HCT116 (cell line): ENCODE results near the gene XKR7. TPM values are rescaled to one million over a fixed set of nuclear protein-coding genes. Genes with fewer than 3 reads are reported as not detected.

Experiments
- ATAC-seq: fragments of 200-7000 bp; cut with Tn5 transposase; 2 replicates; pipeline ENCODE4 v1.9.1; 2020; ENCODE audit warnings: mild to moderate bottlenecking, moderate library complexity
- BruUV-seq: library from RNA; stranded (reverse); fragments of 400-500 nt; replicated peaks from 2 replicates; lab custom pipeline; 2021; lab: Mats Ljungman, UMichigan
- CTCF ChIA-PET: fragments of 300-600 bp; sonication (Branson Sonifier 250); formaldehyde crosslinking; loops from one replicate; lab custom pipeline; 2021; ENCODE audit warnings: antibody characterized with exemption; lab: Charles Lee
- POLR2A ChIA-PET: fragments of 300-600, 350-600 bp; sonication (Branson Sonifier 250); formaldehyde crosslinking; loops from one replicate; lab custom pipeline; 2021; ENCODE audit warnings: antibody characterized with exemption; lab: Charles Lee
- RAD21 ChIA-PET, 2 experiments: fragments of 300-600 bp; sonication (Branson Sonifier 250); formaldehyde crosslinking; loops; one replicate each; lab custom pipeline; 2023; ENCODE audit warnings: low total read pairs in 2 of 2; ENCODE audit not compliant: uncharacterized antibody in 2 of 2, unreplicated experiment in 2 of 2, low non-redundant PET in 1 of 2; lab: Charles Lee
- DNase-seq: peaks from one replicate; pipeline ENCODE4 v3.0.0-alpha.2; 2010; ENCODE audit warnings: low read depth, low spot score
- H2AFZ ChIP-seq: fragments of 200-600 bp; shearing (Covaris generic), sonication (generic); 2 replicates; pipeline ENCODE4 v1.6.1; 2017; ENCODE audit warnings: low read depth, mixed run types, mixed read lengths, antibody characterized with exemption, low read length; ENCODE audit not compliant: poor library complexity, severe bottlenecking
- H3K27ac ChIP-seq: 2 replicates; pipeline ENCODE4 v1.5.1; 2012; ENCODE audit warnings: low read depth, low read length
- H3K27me3 ChIP-seq: fragments of 200-600 bp; sonication (generic); 2 replicates; pipeline ENCODE4 v1.6.1; 2016; ENCODE audit warnings: mixed run types, low read length, mixed read lengths; ENCODE audit not compliant: insufficient read depth
- H3K36me3 ChIP-seq, 2 experiments: fragments of 200-500 bp in 1 of 2; fragments of 200-600 bp in 1 of 2; sonication (Bioruptor generic) in 1 of 2; sonication (generic) in 1 of 2; 2 replicates each; pipeline versions ENCODE4 v1.5.1 to v1.6.1; 2014 to 2016; ENCODE audit warnings: low read length in 2 of 2, inconsistent platforms in 1 of 2, mixed read lengths in 1 of 2, mixed run types in 1 of 2; ENCODE audit not compliant: insufficient read depth in 2 of 2, control insufficient read depth in 1 of 2
- H3K4me1 ChIP-seq, 2 experiments: fragments of 200-600 bp in 1 of 2; sonication (generic) in 1 of 2; 2 replicates each; pipeline versions ENCODE4 v1.5.1 to v1.6.1; 2012 to 2017; ENCODE audit warnings: low read length in 2 of 2, inconsistent platforms in 1 of 2, mild to moderate bottlenecking in 1 of 2, mixed read lengths in 1 of 2, mixed run types in 1 of 2, moderate library complexity in 1 of 2; ENCODE audit not compliant: insufficient read depth in 2 of 2, control insufficient read depth in 1 of 2
- H3K4me2 ChIP-seq: fragments of 200-600 bp; sonication (generic); 2 replicates; pipeline ENCODE4 v1.6.1; 2017; ENCODE audit warnings: mixed run types, low read length, mixed read lengths
- H3K4me3 ChIP-seq, 2 experiments: fragments of 200-600 bp in 1 of 2; sonication (generic) in 1 of 2; replicated peaks in 1 of 2; 2 replicates each; pipeline ENCODE4 v1.5.1; 2011 to 2016; ENCODE audit warnings: low read length in 2 of 2, control low read depth in 1 of 2, low read depth in 1 of 2, mild to moderate bottlenecking in 1 of 2, mixed read lengths in 1 of 2, mixed run types in 1 of 2
- H3K79me2 ChIP-seq: fragments of 200-600 bp; sonication (generic); 2 replicates; pipeline ENCODE4 v1.6.1; 2017; ENCODE audit warnings: mild to moderate bottlenecking, mixed run types, low read length, moderate library complexity, mixed read lengths; ENCODE audit not compliant: insufficient read depth
- H3K9ac ChIP-seq: fragments of 200-600 bp; sonication (generic); 2 replicates; pipeline ENCODE4 v1.6.1; 2016; ENCODE audit warnings: low read length, mixed read lengths
- H3K9me2 ChIP-seq: fragments of 200-600 bp; sonication (generic), shearing (Covaris generic); 2 replicates; pipeline ENCODE4 v1.6.1; 2017; ENCODE audit warnings: mixed run types, mild to moderate bottlenecking, moderate library complexity; ENCODE audit not compliant: insufficient read depth
- H3K9me3 ChIP-seq, 2 experiments: fragments of 200-500 bp in 1 of 2; fragments of 200-600 bp in 1 of 2; sonication (Bioruptor generic) in 1 of 2; sonication (generic) in 1 of 2; 2 replicates each; pipeline ENCODE4 v1.6.1; 2014 to 2017; ENCODE audit warnings: low read length in 2 of 2, mixed read lengths in 2 of 2, inconsistent platforms in 1 of 2, low read depth in 1 of 2, mild to moderate bottlenecking in 1 of 2, mixed run types in 1 of 2, moderate library complexity in 1 of 2; ENCODE audit not compliant: control insufficient read depth in 1 of 2, insufficient read depth in 1 of 2
- H4K20me1 ChIP-seq: fragments of 200-600 bp; sonication (generic), shearing (Covaris generic); 2 replicates; pipeline ENCODE4 v1.6.1; 2017; ENCODE audit warnings: mixed run types, mild to moderate bottlenecking, moderate library complexity; ENCODE audit not compliant: insufficient read depth
- CEBPB ChIP-seq: IDR thresholded peaks from 2 replicates; pipeline ENCODE4 v1.6.1; 2012; ENCODE audit warnings: low read depth
- RAD21 ChIP-seq: IDR thresholded peaks from 2 replicates; pipeline ENCODE4 v1.6.1; 2012; ENCODE audit warnings: low read depth, mild to moderate bottlenecking
- intact Hi-C: fragments of 100-400 bp; cut with micrococcal nuclease; formaldehyde crosslinking; loops from 2 replicates; pipeline ENCODE4 v1.10.0; 2022
- total RNA-seq: library from RNA; stranded (reverse); gene quantifications from one replicate; pipeline ENCODE4 v1.2.1, GENCODE V29; 2021; ENCODE audit not compliant: unreplicated experiment
- TF ChIP-seq, protein P1 (sequence below): IDR thresholded peaks from 2 replicates; pipeline ENCODE4 v1.6.1; 2011; ENCODE audit warnings: mild to moderate bottlenecking, low read length, moderate library complexity; ENCODE audit not compliant: insufficient replicate concordance; ENCODE audit errors: extremely low read depth
- TF ChIP-seq, protein P2 (sequence below), 3 experiments: fragments of 200-600 bp in 1 of 3; sonication (generic) in 1 of 3; IDR thresholded peaks in 2 of 3; conservative IDR thresholded peaks in 1 of 3; 2 replicates each; pipeline ENCODE4 v1.5.1; 2012 to 2017; ENCODE audit warnings: low read depth in 2 of 3, low read length in 2 of 3, antibody characterized with exemption in 1 of 3, borderline replicate concordance in 1 of 3, control low read depth in 1 of 3, mild to moderate bottlenecking in 1 of 3, mixed read lengths in 1 of 3, mixed run types in 1 of 3, moderate library complexity in 1 of 3; ENCODE audit not compliant: insufficient read depth in 1 of 3

XKR7 gene
- total RNA-seq, 1 experiment from 2014 or later: not detected

DNA sequence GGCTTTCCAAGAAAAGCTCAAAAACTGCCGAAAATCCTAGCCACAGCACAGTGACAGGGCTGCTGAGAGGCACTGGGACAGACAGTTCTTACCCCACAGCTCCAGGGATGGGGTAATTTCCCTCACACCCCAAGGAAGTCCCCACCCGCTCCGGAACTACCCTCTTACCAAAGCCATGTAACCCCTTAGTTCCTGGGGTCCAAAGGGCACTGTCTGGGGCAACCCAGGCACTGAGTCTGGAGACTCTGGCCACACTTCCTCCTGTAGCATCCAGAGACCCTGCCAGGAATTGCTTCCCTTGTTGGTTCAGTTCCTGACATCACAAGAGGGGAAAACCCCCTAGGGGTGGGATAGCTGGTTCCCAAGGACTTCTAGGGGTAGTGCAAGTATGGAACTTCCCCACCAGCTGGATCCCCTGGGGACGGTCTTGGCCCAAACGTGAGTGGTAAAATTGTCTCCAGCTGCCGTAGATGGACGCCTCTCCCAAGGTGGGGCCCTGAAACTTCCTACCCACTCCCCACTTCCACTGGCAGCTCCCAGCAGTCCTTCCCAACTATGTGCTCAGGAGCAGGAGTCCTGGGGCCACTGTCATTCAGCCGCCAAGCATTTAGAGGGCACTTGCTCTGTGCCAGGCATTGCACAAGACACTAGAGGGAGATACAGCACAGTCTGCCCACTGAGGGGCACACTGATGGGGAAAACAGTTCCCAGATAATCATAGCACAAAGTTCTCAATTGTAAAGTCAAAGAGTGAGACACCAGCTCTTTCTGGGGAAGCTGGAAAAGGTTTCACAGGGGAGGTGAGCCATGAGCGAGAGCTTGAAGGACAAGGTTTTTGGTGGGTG lies 66.9 kb downstream of the XKR7 start:
- no peaks in the 10 kb centered on the region for H3K9me3 ChIP-seq
- H2AFZ ChIP-seq: no peak overlapping the region
- no peak for DNase-seq
- TF ChIP-seq, protein P1, sequence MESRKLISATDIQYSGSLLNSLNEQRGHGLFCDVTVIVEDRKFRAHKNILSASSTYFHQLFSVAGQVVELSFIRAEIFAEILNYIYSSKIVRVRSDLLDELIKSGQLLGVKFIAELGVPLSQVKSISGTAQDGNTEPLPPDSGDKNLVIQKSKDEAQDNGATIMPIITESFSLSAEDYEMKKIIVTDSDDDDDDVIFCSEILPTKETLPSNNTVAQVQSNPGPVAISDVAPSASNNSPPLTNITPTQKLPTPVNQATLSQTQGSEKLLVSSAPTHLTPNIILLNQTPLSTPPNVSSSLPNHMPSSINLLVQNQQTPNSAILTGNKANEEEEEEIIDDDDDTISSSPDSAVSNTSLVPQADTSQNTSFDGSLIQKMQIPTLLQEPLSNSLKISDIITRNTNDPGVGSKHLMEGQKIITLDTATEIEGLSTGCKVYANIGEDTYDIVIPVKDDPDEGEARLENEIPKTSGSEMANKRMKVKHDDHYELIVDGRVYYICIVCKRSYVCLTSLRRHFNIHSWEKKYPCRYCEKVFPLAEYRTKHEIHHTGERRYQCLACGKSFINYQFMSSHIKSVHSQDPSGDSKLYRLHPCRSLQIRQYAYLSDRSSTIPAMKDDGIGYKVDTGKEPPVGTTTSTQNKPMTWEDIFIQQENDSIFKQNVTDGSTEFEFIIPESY: no peak
- peak; percentile 62 for TF ChIP-seq RAD21
- TF ChIP-seq, protein P2, sequence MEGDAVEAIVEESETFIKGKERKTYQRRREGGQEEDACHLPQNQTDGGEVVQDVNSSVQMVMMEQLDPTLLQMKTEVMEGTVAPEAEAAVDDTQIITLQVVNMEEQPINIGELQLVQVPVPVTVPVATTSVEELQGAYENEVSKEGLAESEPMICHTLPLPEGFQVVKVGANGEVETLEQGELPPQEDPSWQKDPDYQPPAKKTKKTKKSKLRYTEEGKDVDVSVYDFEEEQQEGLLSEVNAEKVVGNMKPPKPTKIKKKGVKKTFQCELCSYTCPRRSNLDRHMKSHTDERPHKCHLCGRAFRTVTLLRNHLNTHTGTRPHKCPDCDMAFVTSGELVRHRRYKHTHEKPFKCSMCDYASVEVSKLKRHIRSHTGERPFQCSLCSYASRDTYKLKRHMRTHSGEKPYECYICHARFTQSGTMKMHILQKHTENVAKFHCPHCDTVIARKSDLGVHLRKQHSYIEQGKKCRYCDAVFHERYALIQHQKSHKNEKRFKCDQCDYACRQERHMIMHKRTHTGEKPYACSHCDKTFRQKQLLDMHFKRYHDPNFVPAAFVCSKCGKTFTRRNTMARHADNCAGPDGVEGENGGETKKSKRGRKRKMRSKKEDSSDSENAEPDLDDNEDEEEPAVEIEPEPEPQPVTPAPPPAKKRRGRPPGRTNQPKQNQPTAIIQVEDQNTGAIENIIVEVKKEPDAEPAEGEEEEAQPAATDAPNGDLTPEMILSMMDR (IDR thresholded peaks at IDR 0.05 in 2 of 3, conservative IDR thresholded peaks at IDR 0.05 in 1 of 3; ENCODE audit: borderline replicate concordance in 1 of 3, insufficient read depth in 1 of 3, low read depth in 2 of 3, low read length in 2 of 3): peak; percentile 24 to 41 (median 38); a peak in 5 of 6 replicates
- TF ChIP-seq CEBPB: 0 out of 2 replicates have a peak, but pooled peaks have one; percentile 28
- no peak overlapping the region for H3K27ac ChIP-seq
- no peak overlapping the region for H3K4me3 ChIP-seq
- ChIA-PET RAD21 (no interaction called here), POLR2A (interaction anchor here (0.6 kb wide), 1 partner anchor 182 kb away, joined by 3 read pairs; no protein-coding TSS in a partner anchor), CTCF (interaction anchor here (0.8 to 2.2 kb wide), 5 partner anchors 9 to 618 kb away, joined by 3 to 7 read pairs (median 4); no protein-coding TSS in a partner anchor)
- H3K36me3 ChIP-seq: no peaks in the 10 kb centered on the region
- no peak overlapping the region for H3K9ac ChIP-seq
- no peaks in the 10 kb centered on the region for H3K79me2 ChIP-seq
- peak; percentile 44; the same call in 1 of the 2 replicates for ATAC-seq
- no peaks in the 10 kb centered on the region for H4K20me1 ChIP-seq
- H3K9me2 ChIP-seq: no peaks in the 10 kb centered on the region
- peaks cover 4 to 6% of the 10 kb centered on the region in 2 experiments; a peak in 2 of 4 replicates for H3K4me1 ChIP-seq
- peaks cover 32% of the 10 kb centered on the region for H3K27me3 ChIP-seq
- no TSS peak for BruUV-seq
- H3K4me2 ChIP-seq: no peak overlapping the region
- intact Hi-C loops: no loop called here
